ENCODE results near the gene OLIG1. TPM values are rescaled to one million over a fixed set of nuclear protein-coding genes. Genes with fewer than 3 reads are reported as not detected.

Gene OLIG1
- total RNA-seq, 1 experiment from 2014 or later, result not detected

- no peak overlapping the region for H3K4me3 ChIP-seq (replicated peaks in 1 of 2; ENCODE audit: low read depth in 1 of 2, low read length in 2 of 2)
- DNase-seq (ENCODE audit: low read depth, low spot score) (no peak), ATAC-seq (no peak)
- ChIA-PET POLR2A (no interaction called here), CTCF (no interaction called here), RAD21 (ENCODE audit: low non-redundant PET in 1 of 2, low total read pairs in 2 of 2, uncharacterized antibody in 2 of 2, unreplicated experiment in 2 of 2) (no interaction called here)
- no peaks in the 10 kb centered on the region for H4K20me1 ChIP-seq (ENCODE audit: insufficient read depth)
- H3K27ac ChIP-seq (ENCODE audit: low read depth, low read length), result no peak overlapping the region
- TF ChIP-seq EZH2phosphoT487 (IDR thresholded peaks at IDR 0.05; ENCODE audit: borderline replicate concordance), result no peak
- no peak for TF ChIP-seq EZH2 (IDR thresholded peaks at IDR 0.05)
- TF ChIP-seq SIN3A (IDR thresholded peaks at IDR 0.05; ENCODE audit: low read depth), result no peak
- no peak for TF ChIP-seq RAD21 (IDR thresholded peaks at IDR 0.05; ENCODE audit: low read depth)
- TF ChIP-seq TCF7L2 (IDR thresholded peaks at IDR 0.05; ENCODE audit: borderline replicate concordance, extremely low read depth, insufficient read depth, insufficient read length), result no peak
- TF ChIP-seq ZNF274 (IDR thresholded peaks at IDR 0.05; ENCODE audit: low read depth, low read length), result no peak
- no peak for TF ChIP-seq ZFX (IDR thresholded peaks at IDR 0.05)
- no peak for TF ChIP-seq ATF3 (IDR thresholded peaks at IDR 0.05)
- TF ChIP-seq, protein P1, sequence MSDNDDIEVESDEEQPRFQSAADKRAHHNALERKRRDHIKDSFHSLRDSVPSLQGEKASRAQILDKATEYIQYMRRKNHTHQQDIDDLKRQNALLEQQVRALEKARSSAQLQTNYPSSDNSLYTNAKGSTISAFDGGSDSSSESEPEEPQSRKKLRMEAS (IDR thresholded peaks at IDR 0.05), result no peak
- no peak for TF ChIP-seq SRF (IDR thresholded peaks at IDR 0.05; ENCODE audit: low read depth)
- no peak for TF ChIP-seq CBX3 (IDR thresholded peaks at IDR 0.05; ENCODE audit: low read depth)
- TF ChIP-seq REST (IDR thresholded peaks at IDR 0.05; ENCODE audit: low read depth), result no peak
- no peak for TF ChIP-seq POLR2AphosphoS5 (IDR thresholded peaks at IDR 0.05; ENCODE audit: low read depth, low read length)
- no peak for TF ChIP-seq JUND (IDR thresholded peaks at IDR 0.05)
- TF ChIP-seq ZBTB33 (IDR thresholded peaks at IDR 0.05; ENCODE audit: extremely low read depth, insufficient replicate concordance, low read length), result no peak
- TF ChIP-seq ELF1 (IDR thresholded peaks at IDR 0.05; ENCODE audit: borderline replicate concordance, low read depth), result no peak
- H3K79me2 ChIP-seq (ENCODE audit: insufficient read depth, low read length), result no peaks in the 10 kb centered on the region
- H3K4me1 ChIP-seq (ENCODE audit: control insufficient read depth in 1 of 2, insufficient read depth in 2 of 2, low read length in 2 of 2), result no peaks in the 10 kb centered on the region
- no peak overlapping the region for H3K9ac ChIP-seq (ENCODE audit: low read length)
- intact Hi-C loops (cut with micrococcal nuclease), result no loop called here
- BruUV-seq (replicated peaks), result no TSS peak
- no peaks in the 10 kb centered on the region for H3K9me3 ChIP-seq (ENCODE audit: control insufficient read depth in 1 of 2, insufficient read depth in 1 of 2, low read depth in 1 of 2, low read length in 2 of 2)
- H2AFZ ChIP-seq (ENCODE audit: low read depth, low read length, poor library complexity, severe bottlenecking), result no peak overlapping the region
- H3K9me2 ChIP-seq (ENCODE audit: insufficient read depth), result no peaks in the 10 kb centered on the region
- H3K27me3 ChIP-seq (ENCODE audit: insufficient read depth, low read length), result peaks cover 18% of the 10 kb centered on the region
- H3K4me2 ChIP-seq (ENCODE audit: low read length), result no peak overlapping the region
- no peaks in the 10 kb centered on the region for H3K36me3 ChIP-seq (ENCODE audit: control insufficient read depth in 1 of 2, insufficient read depth in 2 of 2, low read length in 2 of 2)
These were observed 2.5 kb upstream of the OLIG1 start for GRCh38 chr21:33067457-33067856.
